PC-9 (cell line): ENCODE data around the gene ASB1.

Source experiments
- EZH2 ChIP-seq: fragments of 200-600 bp; sonication (generic); IDR thresholded peaks from 2 replicates; pipeline ENCODE4 v1.8.0; 2017; ENCODE audit warnings: antibody characterized with exemption, low read depth
- TF ChIP-seq, protein P1 (sequence below): fragments of 200-600 bp; sonication (generic); conservative IDR thresholded peaks from 2 replicates; pipeline ENCODE4 v1.6.1; 2017; ENCODE audit warnings: mixed run types, antibody characterized with exemption, mild to moderate bottlenecking, moderate library complexity

GRCh38 chr2:238446371-238446770 lies 19.6 kb downstream of the ASB1 start:
- TF ChIP-seq, protein P1, sequence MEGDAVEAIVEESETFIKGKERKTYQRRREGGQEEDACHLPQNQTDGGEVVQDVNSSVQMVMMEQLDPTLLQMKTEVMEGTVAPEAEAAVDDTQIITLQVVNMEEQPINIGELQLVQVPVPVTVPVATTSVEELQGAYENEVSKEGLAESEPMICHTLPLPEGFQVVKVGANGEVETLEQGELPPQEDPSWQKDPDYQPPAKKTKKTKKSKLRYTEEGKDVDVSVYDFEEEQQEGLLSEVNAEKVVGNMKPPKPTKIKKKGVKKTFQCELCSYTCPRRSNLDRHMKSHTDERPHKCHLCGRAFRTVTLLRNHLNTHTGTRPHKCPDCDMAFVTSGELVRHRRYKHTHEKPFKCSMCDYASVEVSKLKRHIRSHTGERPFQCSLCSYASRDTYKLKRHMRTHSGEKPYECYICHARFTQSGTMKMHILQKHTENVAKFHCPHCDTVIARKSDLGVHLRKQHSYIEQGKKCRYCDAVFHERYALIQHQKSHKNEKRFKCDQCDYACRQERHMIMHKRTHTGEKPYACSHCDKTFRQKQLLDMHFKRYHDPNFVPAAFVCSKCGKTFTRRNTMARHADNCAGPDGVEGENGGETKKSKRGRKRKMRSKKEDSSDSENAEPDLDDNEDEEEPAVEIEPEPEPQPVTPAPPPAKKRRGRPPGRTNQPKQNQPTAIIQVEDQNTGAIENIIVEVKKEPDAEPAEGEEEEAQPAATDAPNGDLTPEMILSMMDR, result no peak
- no peak for TF ChIP-seq EZH2
